Astrocyte of the spinal cord (primary cell): ENCODE data around the gene DNER.
A peak's percentile ranks its signal among the peaks of the same experiment; 100 is the strongest.
"Not testable (repeated sequence)": the region's sequence is repeated elsewhere in the genome, so short reads cannot be mapped to it uniquely, and the experiment has no call there.

ENCODE experiments used
- DNase-seq: peaks from one replicate; pipeline ENCODE4 v3.0.0; 2011; ENCODE audit warnings: low read depth, low spot score
- H3K4me3 ChIP-seq: 2 replicates; pipeline ENCODE4 v1.5.1; 2011; ENCODE audit warnings: low read depth, mild to moderate bottlenecking, low read length, moderate library complexity
- in situ Hi-C: cut with HindIII; loops from 2 replicates; pipeline ENCODE4 v1.10.0; 2017; ENCODE audit warnings: low sequenced_read_pairs
- TF ChIP-seq, protein P1 (sequence below): IDR thresholded peaks from 2 replicates; pipeline ENCODE4 v1.5.1; 2012; ENCODE audit warnings: low read depth, mild to moderate bottlenecking, low read length, inconsistent platforms

Gene DNER

GRCh38 chr2:229375251-229375650, 339.1 kb downstream of the DNER start:
- TF ChIP-seq, protein P1, sequence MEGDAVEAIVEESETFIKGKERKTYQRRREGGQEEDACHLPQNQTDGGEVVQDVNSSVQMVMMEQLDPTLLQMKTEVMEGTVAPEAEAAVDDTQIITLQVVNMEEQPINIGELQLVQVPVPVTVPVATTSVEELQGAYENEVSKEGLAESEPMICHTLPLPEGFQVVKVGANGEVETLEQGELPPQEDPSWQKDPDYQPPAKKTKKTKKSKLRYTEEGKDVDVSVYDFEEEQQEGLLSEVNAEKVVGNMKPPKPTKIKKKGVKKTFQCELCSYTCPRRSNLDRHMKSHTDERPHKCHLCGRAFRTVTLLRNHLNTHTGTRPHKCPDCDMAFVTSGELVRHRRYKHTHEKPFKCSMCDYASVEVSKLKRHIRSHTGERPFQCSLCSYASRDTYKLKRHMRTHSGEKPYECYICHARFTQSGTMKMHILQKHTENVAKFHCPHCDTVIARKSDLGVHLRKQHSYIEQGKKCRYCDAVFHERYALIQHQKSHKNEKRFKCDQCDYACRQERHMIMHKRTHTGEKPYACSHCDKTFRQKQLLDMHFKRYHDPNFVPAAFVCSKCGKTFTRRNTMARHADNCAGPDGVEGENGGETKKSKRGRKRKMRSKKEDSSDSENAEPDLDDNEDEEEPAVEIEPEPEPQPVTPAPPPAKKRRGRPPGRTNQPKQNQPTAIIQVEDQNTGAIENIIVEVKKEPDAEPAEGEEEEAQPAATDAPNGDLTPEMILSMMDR, result no peak
- no peak overlapping the region for H3K4me3 ChIP-seq
- DNase-seq, result peak; percentile 59
- in situ Hi-C loops, result no loop called here

DNA sequence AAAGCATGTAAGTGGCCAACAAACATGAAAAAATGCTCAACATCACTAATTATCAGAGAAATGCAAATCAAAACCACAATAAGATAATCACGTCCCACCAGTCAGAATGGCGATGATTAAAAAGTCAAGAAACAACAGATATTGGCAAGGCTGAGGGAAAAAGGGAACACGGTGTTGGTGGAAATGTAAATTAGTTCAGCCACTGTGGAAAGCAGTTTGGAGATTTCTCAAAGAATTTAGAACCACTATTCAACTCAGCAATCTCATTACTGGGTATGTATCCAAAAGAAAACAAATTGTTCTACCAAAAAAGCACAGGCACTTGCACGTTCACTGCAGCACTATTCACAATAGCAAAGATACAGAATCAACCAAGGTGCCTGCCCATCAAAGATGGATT, 341.0 kb downstream of the DNER start:
- H3K4me3 ChIP-seq, in situ Hi-C loops, DNase-seq: not testable (repeated sequence)

DNA sequence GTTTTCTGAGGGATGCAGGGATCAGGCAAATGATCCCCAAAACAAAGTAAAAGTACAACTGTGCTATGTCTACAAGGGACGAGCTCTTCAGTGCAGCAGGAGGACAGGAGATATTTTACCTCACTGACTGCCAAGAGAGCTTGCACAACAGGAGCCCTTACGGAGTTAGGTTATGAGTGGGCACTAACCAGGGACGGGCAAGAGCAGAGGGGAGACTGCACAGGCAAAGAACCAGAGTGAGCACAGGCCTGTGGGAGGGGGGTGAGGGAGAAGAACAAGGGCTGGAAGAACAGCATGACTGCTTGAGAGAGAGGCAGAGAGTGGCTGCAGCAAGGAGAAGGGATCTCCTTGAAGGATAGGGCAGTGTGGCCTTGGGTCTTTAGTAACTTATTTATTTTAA, 342.1 kb downstream of the DNER start:
- in situ Hi-C loops, result no loop called here
- DNase-seq, result no peak
- no peak overlapping the region for H3K4me3 ChIP-seq
- TF ChIP-seq, protein P1, result no peak

DNA sequence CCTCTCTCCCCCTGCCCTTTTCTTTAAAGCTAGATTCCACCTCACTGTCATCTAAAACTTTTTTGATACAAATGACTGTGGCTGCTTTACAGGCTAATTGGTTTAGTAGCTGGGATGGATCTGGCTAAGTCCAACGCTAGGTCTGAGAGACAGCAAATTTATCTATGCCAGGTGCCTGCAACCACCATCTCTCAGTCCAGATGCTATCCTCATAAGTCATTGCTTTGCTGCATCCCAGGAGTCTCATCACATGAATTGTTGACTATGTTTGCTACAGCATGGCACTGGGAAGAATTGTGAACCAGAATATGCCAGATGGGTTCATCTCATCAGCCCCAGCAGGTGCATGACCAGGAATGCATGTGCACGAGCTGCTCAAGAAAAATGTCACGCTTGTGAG, 343.3 kb downstream of the DNER start:
- no peak overlapping the region for H3K4me3 ChIP-seq
- no peak for DNase-seq
- in situ Hi-C loops, result no loop called here
- TF ChIP-seq, protein P1, result no peak

DNA sequence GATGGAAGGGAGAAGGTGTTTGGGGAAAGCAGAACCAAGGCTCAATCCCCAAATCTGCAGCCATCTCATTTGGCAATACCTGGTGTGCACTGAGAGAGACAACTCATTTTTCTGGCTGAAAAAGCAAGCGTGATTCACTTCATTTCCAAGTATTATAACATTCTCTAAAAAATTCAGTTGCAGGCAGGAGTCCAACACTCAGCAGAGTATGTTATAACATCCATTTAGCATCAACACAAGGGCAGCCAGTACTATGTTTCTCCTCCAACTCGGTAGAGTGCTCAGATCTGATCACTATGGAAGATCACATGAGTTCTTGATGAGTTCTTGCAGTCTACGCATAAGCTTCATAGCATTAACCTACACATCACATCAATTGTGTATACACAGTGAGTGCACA, 343.8 kb downstream of the DNER start:
- in situ Hi-C loops, result no loop called here
- no peak for DNase-seq

GRCh38 chr2:229363185-229363814, 351.1 kb downstream of the DNER start:
- peak; percentile 25 for DNase-seq
- in situ Hi-C loops, result no loop called here

More for the DNA sequence above, 343.8 kb downstream of the DNER start:
- TF ChIP-seq, protein P1, result no peak
- H3K4me3 ChIP-seq, result no peak overlapping the region

GRCh38 chr2:229350883-229351282, 363.5 kb downstream of the DNER start:
- H3K4me3 ChIP-seq, result no peak overlapping the region
- TF ChIP-seq, protein P1, result no peak
- no peak for DNase-seq
- in situ Hi-C loops, result no loop called here

More at GRCh38 chr2:229363185-229363814, 351.1 kb downstream of the DNER start:
- H3K4me3 ChIP-seq, result no peak overlapping the region
- TF ChIP-seq, protein P1, result no peak
